Heart right ventricle (tissue), 16 donors: ENCODE data around the gene COL4A4. TPM values are rescaled to one million over a fixed set of nuclear protein-coding genes. Genes with fewer than 3 reads are reported as not detected.

Source experiments
- ATAC-seq, 8 donors: fragments of 200-7000 bp; cut with Tn5 transposase; one replicate each; pipeline ENCODE4 v1.9.1; 2020; ENCODE audit warnings: mild to moderate bottlenecking in 8 of 8, moderate library complexity in 8 of 8, moderate number of reproducible peaks in 1 of 8
- DNase-seq, 2 donors: peaks; one replicate each; pipeline ENCODE4 v3.0.0-alpha.2; 2020
- H3K27ac ChIP-seq, 10 donors: fragments of 200-600 bp; sonication (generic) in 2 of 10; one replicate each; pipeline versions ENCODE4 v1.5.0 to v1.8.0; 2020 to 2022; ENCODE audit warnings: mild to moderate bottlenecking in 3 of 10
- H3K27me3 ChIP-seq, 7 donors: fragments of 200-600 bp; one replicate each; pipeline ENCODE4 v1.8.0; 2021 to 2022; ENCODE audit warnings: mild to moderate bottlenecking in 2 of 7
- H3K36me3 ChIP-seq, 9 donors: fragments of 200-600 bp; sonication (generic) in 1 of 9; one replicate each; pipeline versions ENCODE4 v1.5.0 to v1.8.0; 2020 to 2022; ENCODE audit warnings: mild to moderate bottlenecking in 2 of 9
- H3K4me1 ChIP-seq, 9 donors: fragments of 200-600 bp; sonication (generic) in 1 of 9; one replicate each; pipeline versions ENCODE4 v1.5.0 to v1.8.0; 2020 to 2022; ENCODE audit warnings: mild to moderate bottlenecking in 4 of 9
- H3K4me3 ChIP-seq, 10 donors: fragments of 200-600 bp; sonication (generic) in 2 of 10; one replicate each; pipeline versions ENCODE4 v1.5.0 to v1.8.0; 2020 to 2022; ENCODE audit warnings: mild to moderate bottlenecking in 7 of 10, moderate library complexity in 2 of 10
- H3K9me3 ChIP-seq, 11 donors: fragments of 200-600 bp in 10 of 11; sonication (generic) in 2 of 11; one replicate each; pipeline versions ENCODE4 v1.5.0 to v1.8.0; 2013 to 2022; ENCODE audit warnings: mild to moderate bottlenecking in 2 of 11, control low read depth in 1 of 11, moderate library complexity in 1 of 11
- WGBS, 2 donors: extraction: QIAGEN DNeasy Blood & Tissue Kit; methylation state at CpG; one replicate each; pipeline ENCODE4 v1.1.7; 2013; ENCODE audit warnings: inconsistent platforms in 1 of 2; 5-methylcytosine and 5-hydroxymethylcytosine counted together
- intact Hi-C, 10 donors: fragments of 100-400 bp; cut with DNase I; formaldehyde crosslinking; loops; one replicate each; pipeline versions ENCODE4 v1.11.1 to v1.14.2; 2022
- polyA plus RNA-seq, 2 donors: library from polyadenylated mRNA; stranded (reverse); fragments of 200-250 nt; gene quantifications; one replicate each; pipeline ENCODE4 v1.2.3, GENCODE V29; 2013
- total RNA-seq, 10 donors: library from RNA; stranded (reverse); fragmentation: NEBNext Ultra II Directional in 3 of 10; extraction: Animal tissue kit (Norgen Biotek cat#: 25700) in 3 of 10; gene quantifications; one replicate each; pipeline versions ENCODE4 v1.2.1 to v1.2.4, GENCODE V29; 2021 to 2023
- TF ChIP-seq, protein P1 (sequence below), 9 donors: fragments of 200-600 bp; sonication (generic) in 2 of 9; IDR thresholded peaks; one replicate each; pipeline versions ENCODE4 v1.5.0 to v1.8.0; 2021 to 2022; ENCODE audit warnings: antibody characterized with exemption in 9 of 9, mild to moderate bottlenecking in 5 of 9, moderate library complexity in 1 of 9
- donor health status: Arrhythmogenic right ventricular cardiomyopathy.
- donor health status: ischemic (EF 13 %, LVEDD 7.1; RV severe dilation, severe dysfunction).
- donor health status: healthy with polysubstance abuse.
- donor health status: DM: no; HTN: yes; CAD: no.
- donor health status: DM: no; HTN: no; CAD: no.
- donor health status: ischemic (EF 25% LVEDD 6.9; RV normal size, moderate dysfunction).
- donor health status: ischemic (EF 25% LVEDD 5.7; RV mildly dilated, moderate dysfunction).
- donor health status: healthy.
- donor health status: DM: yes; HTN: yes; CAD: no.
- donor health status: Ischemic cardiomyopathy.
- donor health status: ischemic (EF 35%, LVEDD 5.7; RV mildly dilated, moderate dysfunction).
- donor health status: nonischemic (EF 11% LVEDD 7.7; RV severe dilation, severe dysfunction).
- donor health status: DM: yes; HTN: yes; CAD: no.
- donor health status: PGD.
- donor health status: ischemic (EF 29% LVEDD 5.4; RV normal size, mild dysfunction).
- donor health status: nonischemic (EF 23%, LVEDD 6.1; RV moderate dilation, normal function).

The COL4A4 gene
- total and polyA plus RNA-seq, 12 donors = 0.84 to 11.4 (median 4.1) TPM

DNA sequence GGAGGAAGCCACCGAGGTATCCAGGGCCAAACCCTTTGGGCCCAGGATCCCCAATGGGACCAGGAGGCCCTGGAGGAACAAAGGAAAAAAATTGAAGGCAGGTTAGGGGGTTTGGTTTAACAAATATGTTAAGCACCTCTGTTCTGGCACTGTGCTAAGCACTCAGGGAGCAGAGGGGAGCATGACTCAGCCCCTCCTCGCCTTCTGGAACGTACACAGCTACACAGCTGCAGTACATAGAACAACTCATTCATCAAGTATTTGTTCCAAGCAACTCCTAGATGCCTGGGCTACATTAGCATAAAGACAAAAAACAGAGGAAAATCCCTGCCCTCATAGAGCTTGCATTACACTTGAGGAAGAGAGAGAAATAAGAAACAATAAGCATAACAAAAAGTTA, 153.6 kb downstream of the COL4A4 start:
- Histone ChIP-seq H3K36me3 (peaks cover 0 to 34% (median 0%) of the 10 kb centered on the region in 9 donors), H3K9me3 (no peaks in the 10 kb centered on the region), H3K27ac (no peak overlapping the region), H3K4me1 (no peaks in the 10 kb centered on the region), H3K4me3 (no peak overlapping the region), H3K27me3 (no peaks in the 10 kb centered on the region)
- 59 to 70% methylated on average over 3 of the region's 3 CpGs for WGBS, 2 donors
- intact Hi-C loops = no loop called here
- no peak for ATAC-seq
- TF ChIP-seq, protein P1, sequence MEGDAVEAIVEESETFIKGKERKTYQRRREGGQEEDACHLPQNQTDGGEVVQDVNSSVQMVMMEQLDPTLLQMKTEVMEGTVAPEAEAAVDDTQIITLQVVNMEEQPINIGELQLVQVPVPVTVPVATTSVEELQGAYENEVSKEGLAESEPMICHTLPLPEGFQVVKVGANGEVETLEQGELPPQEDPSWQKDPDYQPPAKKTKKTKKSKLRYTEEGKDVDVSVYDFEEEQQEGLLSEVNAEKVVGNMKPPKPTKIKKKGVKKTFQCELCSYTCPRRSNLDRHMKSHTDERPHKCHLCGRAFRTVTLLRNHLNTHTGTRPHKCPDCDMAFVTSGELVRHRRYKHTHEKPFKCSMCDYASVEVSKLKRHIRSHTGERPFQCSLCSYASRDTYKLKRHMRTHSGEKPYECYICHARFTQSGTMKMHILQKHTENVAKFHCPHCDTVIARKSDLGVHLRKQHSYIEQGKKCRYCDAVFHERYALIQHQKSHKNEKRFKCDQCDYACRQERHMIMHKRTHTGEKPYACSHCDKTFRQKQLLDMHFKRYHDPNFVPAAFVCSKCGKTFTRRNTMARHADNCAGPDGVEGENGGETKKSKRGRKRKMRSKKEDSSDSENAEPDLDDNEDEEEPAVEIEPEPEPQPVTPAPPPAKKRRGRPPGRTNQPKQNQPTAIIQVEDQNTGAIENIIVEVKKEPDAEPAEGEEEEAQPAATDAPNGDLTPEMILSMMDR (IDR thresholded peaks at IDR 0.05) = no peak
- no peak for DNase-seq

DNA sequence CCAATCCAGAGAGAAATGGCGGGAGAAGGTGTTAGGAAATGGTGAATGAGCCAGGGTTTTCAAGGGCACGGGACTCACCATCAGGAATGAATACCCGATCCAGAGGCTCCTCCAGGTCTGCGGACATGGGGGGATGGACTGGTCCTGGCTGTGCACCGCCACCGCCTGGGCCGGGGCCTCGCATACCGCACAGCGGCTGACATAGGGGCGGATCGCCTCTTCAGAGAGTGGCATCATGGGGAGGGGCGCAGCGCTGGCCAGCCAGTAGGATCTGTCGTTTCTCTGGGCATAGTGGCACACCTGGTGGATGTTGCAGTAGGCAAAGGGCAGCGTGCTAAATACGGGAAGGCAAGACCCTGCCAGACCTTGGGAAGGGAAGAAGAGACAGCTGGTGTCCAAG, 156.1 kb downstream of the COL4A4 start:
- Histone ChIP-seq H3K4me1 (no peaks in the 10 kb centered on the region), H3K27me3 (no peaks in the 10 kb centered on the region), H3K9me3 (no peaks in the 10 kb centered on the region), H3K4me3 (no peak overlapping the region), H3K27ac (no peak overlapping the region), H3K36me3 (peaks cover 0 to 36% (median 0%) of the 10 kb centered on the region in 9 donors)
- intact Hi-C loops = no loop called here
- DNase-seq (no peak), ATAC-seq (peak in 1 of 8 donors; percentile 17)
- 93 to 96% methylated on average over 17 of the region's 17 CpGs for WGBS, 2 donors
- TF ChIP-seq, protein P1 (IDR thresholded peaks at IDR 0.05) = no peak

DNA sequence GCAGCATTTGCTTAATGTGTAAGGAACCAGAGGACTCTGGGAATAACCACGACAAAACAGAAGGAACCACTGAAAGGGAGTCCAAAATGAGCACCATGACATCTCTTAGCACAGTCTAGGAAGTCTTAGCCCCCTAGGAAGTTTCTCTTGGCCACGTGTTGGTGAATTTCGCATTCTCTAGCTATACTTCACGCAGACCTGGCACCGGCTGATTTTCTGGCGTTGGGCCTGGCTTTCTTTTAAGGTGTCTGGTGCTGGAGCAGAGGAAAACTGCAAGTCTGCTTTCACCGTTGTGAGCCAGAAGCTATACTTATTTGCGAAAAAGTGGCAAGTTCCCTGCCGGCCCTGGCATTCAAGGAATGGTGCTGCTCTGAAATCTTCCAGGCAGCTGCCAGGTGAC, 156.9 kb downstream of the COL4A4 start:
- TF ChIP-seq, protein P1 (IDR thresholded peaks at IDR 0.05) = no peak
- Histone ChIP-seq H3K27ac (no peak overlapping the region), H3K9me3 (no peaks in the 10 kb centered on the region), H3K27me3 (no peaks in the 10 kb centered on the region), H3K4me1 (no peaks in the 10 kb centered on the region), H3K36me3 (peaks cover 0 to 36% (median 0%) of the 10 kb centered on the region in 9 donors), H3K4me3 (no peak overlapping the region)
- intact Hi-C loops = no loop called here
- DNase-seq = no peak
- WGBS, 2 donors = 66 to 83% methylated on average over 9 of the region's 9 CpGs
- ATAC-seq = no peak

DNA sequence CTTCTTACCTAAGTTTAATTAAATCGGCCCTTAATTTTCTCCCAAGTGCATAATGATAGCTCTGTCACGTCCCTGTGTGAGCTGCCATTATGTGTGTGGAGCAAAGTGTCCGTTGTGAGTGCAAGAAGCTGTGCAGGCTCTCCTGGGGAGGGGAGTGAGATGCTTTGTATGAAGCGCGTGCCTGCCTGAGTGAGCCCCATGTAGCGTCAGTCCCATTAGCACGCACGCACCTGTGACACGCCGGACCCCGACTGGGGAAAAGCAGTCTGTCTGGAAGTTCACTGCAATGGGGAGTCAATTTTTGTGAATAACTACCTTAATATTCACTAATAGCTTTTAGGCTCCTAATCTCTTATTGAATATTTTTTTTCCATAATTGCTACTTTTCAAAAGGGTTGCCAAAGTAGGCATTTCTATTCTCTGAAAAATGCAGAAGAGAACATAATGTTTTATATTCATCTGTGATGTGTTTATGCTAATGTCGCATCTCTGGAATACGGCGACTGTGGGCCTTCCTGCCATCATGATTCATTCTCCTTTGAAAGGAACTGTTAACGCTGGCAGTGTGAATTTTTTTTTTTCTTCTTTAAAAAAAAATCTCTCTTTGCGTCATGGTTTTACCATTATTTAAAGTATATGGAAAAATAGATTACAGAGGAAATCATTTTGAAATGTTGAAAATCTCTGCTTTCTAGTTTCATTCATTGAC, 157.7 kb downstream of the COL4A4 start:
- intact Hi-C loops = no loop called here
- no peak for ATAC-seq
- H3K27me3 ChIP-seq = no peaks in the 10 kb centered on the region
- no peaks in the 10 kb centered on the region for H3K4me1 ChIP-seq
- peaks cover 0 to 35% (median 0%) of the 10 kb centered on the region in 9 donors for H3K36me3 ChIP-seq
- no peak overlapping the region for H3K27ac ChIP-seq
- no peak for DNase-seq
- 91% methylated on average over 16 of the region's 16 CpGs for WGBS, 2 donors
- TF ChIP-seq, protein P1 (IDR thresholded peaks at IDR 0.05) = no peak
- H3K9me3 ChIP-seq = no peaks in the 10 kb centered on the region
- H3K4me3 ChIP-seq = no peak overlapping the region
